Osteoblast (primary cell): ENCODE results near the gene PLA2G4B. TPM values are rescaled to one million over a fixed set of nuclear protein-coding genes. Genes with fewer than 3 reads are reported as not detected.

Experiments used
- DNase-seq: peaks from one replicate; pipeline ENCODE4 v3.0.0; 2011; ENCODE audit warnings: low spot score, mixed read lengths; ENCODE audit not compliant: insufficient read length; ENCODE audit errors: missing footprints
- H2AFZ ChIP-seq: 2 replicates; pipeline ENCODE4 v1.6.0; 2011; ENCODE audit warnings: mild to moderate bottlenecking, low read length
- H3K27ac ChIP-seq: 2 replicates; pipeline ENCODE4 v1.5.1; 2011; ENCODE audit warnings: mild to moderate bottlenecking, low read depth, low read length, moderate library complexity
- H3K27me3 ChIP-seq: 2 replicates; pipeline ENCODE4 v1.6.0; 2012; ENCODE audit warnings: mild to moderate bottlenecking, control low read depth, inconsistent platforms, low read length, moderate library complexity; ENCODE audit not compliant: insufficient read depth
- H3K36me3 ChIP-seq: 2 replicates; pipeline ENCODE4 v1.5.1; 2011; ENCODE audit warnings: mild to moderate bottlenecking, low read length, control low read depth, moderate library complexity; ENCODE audit not compliant: insufficient read depth
- H3K4me1 ChIP-seq: 2 replicates; pipeline ENCODE4 v1.5.1; 2011; ENCODE audit warnings: mild to moderate bottlenecking, low read length, control low read depth, moderate library complexity; ENCODE audit not compliant: insufficient read depth
- H3K4me2 ChIP-seq: 2 replicates; pipeline ENCODE4 v1.6.0; 2011; ENCODE audit warnings: mild to moderate bottlenecking, low read length; ENCODE audit not compliant: insufficient read depth
- H3K4me3 ChIP-seq: fragments of 200-600 bp; sonication (generic); 3 replicates; pipeline ENCODE4 v1.5.1; 2012; ENCODE audit warnings: mild to moderate bottlenecking, low read length, inconsistent platforms; ENCODE audit not compliant: insufficient read depth
- H3K79me2 ChIP-seq: 2 replicates; pipeline ENCODE4 v1.6.0; 2012; ENCODE audit warnings: mild to moderate bottlenecking, low read length, control low read depth, inconsistent platforms; ENCODE audit not compliant: insufficient read depth
- H3K9me3 ChIP-seq: 2 replicates; pipeline ENCODE4 v1.5.1; 2011; ENCODE audit warnings: low read depth, low read length, control low read depth
- H4K20me1 ChIP-seq: 2 replicates; pipeline ENCODE4 v1.6.0; 2012; ENCODE audit warnings: mild to moderate bottlenecking, low read length, control low read depth; ENCODE audit not compliant: insufficient read depth
- CTCF ChIP-seq: IDR thresholded peaks from 2 replicates; pipeline ENCODE4 v1.5.1; 2011; ENCODE audit warnings: mild to moderate bottlenecking, low read depth, low read length, moderate library complexity; ENCODE audit errors: extremely low read depth
- total RNA-seq: library from RNA; depleted of rRNA; stranded (reverse); fragments of >200 nt; gene quantifications from 2 replicates; pipeline ENCODE4 v1.2.3, GENCODE V29; 2012

Gene PLA2G4B
- total RNA-seq, 1 donor: 0.72 TPM

GRCh38 chr15:41824062-41824745 is 14.4 kb upstream of the PLA2G4B start:
- no peak overlapping the region for H2AFZ ChIP-seq
- no peaks in the 10 kb centered on the region for H4K20me1 ChIP-seq
- H3K4me1 ChIP-seq: peaks cover 15% of the 10 kb centered on the region
- H3K27me3 ChIP-seq: no peaks in the 10 kb centered on the region
- peaks cover 35% of the 10 kb centered on the region for H3K36me3 ChIP-seq
- peak; percentile 59 for DNase-seq
- H3K4me3 ChIP-seq: no peak overlapping the region
- TF ChIP-seq CTCF: no peak
- no peaks in the 10 kb centered on the region for H3K79me2 ChIP-seq
- no peak overlapping the region for H3K4me2 ChIP-seq
- no peak overlapping the region for H3K27ac ChIP-seq
- H3K9me3 ChIP-seq: no peaks in the 10 kb centered on the region

GRCh38 chr15:41825145-41825544 is 13.5 kb upstream of the PLA2G4B start:
- Histone ChIP-seq H2AFZ (no peak overlapping the region), H3K27me3 (no peaks in the 10 kb centered on the region), H3K4me3 (no peak overlapping the region), H3K9me3 (no peaks in the 10 kb centered on the region), H3K27ac (no peak overlapping the region), H4K20me1 (no peaks in the 10 kb centered on the region), H3K36me3 (peaks cover 26% of the 10 kb centered on the region), H3K4me1 (peaks cover 15% of the 10 kb centered on the region), H3K79me2 (no peaks in the 10 kb centered on the region), H3K4me2 (no peak overlapping the region)
- no peak for DNase-seq
- no peak for TF ChIP-seq CTCF

- no peak overlapping the region for H2AFZ ChIP-seq
- no peaks in the 10 kb centered on the region for H3K79me2 ChIP-seq
- H3K9me3 ChIP-seq: no peaks in the 10 kb centered on the region
- H3K36me3 ChIP-seq: peaks cover 26% of the 10 kb centered on the region
- no peaks in the 10 kb centered on the region for H4K20me1 ChIP-seq
- no peak for TF ChIP-seq CTCF
- H3K27me3 ChIP-seq: no peaks in the 10 kb centered on the region
- H3K4me1 ChIP-seq: peaks cover 15% of the 10 kb centered on the region
- DNase-seq: peak; percentile 81
- no peak overlapping the region for H3K4me3 ChIP-seq
- no peak overlapping the region for H3K4me2 ChIP-seq
- no peak overlapping the region for H3K27ac ChIP-seq
These were observed 12.8 kb upstream of the PLA2G4B start for GRCh38 chr15:41825572-41826535.
